HepG2 (cell line): ENCODE results near the gene TMEM200B. TPM values are rescaled to one million over a fixed set of nuclear protein-coding genes. Genes with fewer than 3 reads are reported as not detected.
A peak's percentile ranks its signal among the peaks of the same experiment; 100 is the strongest.

Experiments
- ARHGAP35 ChIP-seq: sonication (generic); formaldehyde crosslinking; IDR thresholded peaks from 2 replicates; pipeline ENCODE4 v1.9.0; 2022; ENCODE audit warnings: mild to moderate bottlenecking, inconsistent platforms, moderate library complexity, missing genetic modification reagents, borderline replicate concordance
- ARNTL ChIP-seq: sonication (generic); formaldehyde crosslinking; IDR thresholded peaks from 2 replicates; pipeline ENCODE4 v1.4.0; 2020; ENCODE audit warnings: mild to moderate bottlenecking, missing genetic modification reagents
- GPBP1L1 ChIP-seq: sonication (generic); formaldehyde crosslinking; IDR thresholded peaks from 2 replicates; pipeline ENCODE4 v1.5.0; 2020; ENCODE audit warnings: mild to moderate bottlenecking, missing genetic modification reagents
- HNRNPLL ChIP-seq: fragments of 200-400 bp; formaldehyde crosslinking; IDR thresholded peaks from 2 replicates; pipeline ENCODE4 v1.6.1; 2017; ENCODE audit warnings: mild to moderate bottlenecking, low read depth, low read length; ENCODE audit not compliant: poor library complexity, severe bottlenecking
- NCOA1 ChIP-seq: sonication (generic); formaldehyde crosslinking; IDR thresholded peaks from 2 replicates; pipeline ENCODE4 v1.9.0; 2021; ENCODE audit warnings: missing genetic modification reagents
- NFYB ChIP-seq: sonication (generic); formaldehyde crosslinking; IDR thresholded peaks from 2 replicates; pipeline ENCODE4 v1.4.0; 2020; ENCODE audit warnings: missing genetic modification reagents
- SAP130 ChIP-seq: IDR thresholded peaks from 2 replicates; pipeline ENCODE4 v1.6.1; 2016; ENCODE audit warnings: low read depth
- SRF ChIP-seq: IDR thresholded peaks from 2 replicates; pipeline ENCODE4 v1.6.1; 2011; ENCODE audit warnings: mild to moderate bottlenecking, low read depth, low read length, moderate library complexity
- TARDBP ChIP-seq: sonication (generic); formaldehyde crosslinking; IDR thresholded peaks from 2 replicates; pipeline ENCODE4 v1.8.0; 2022; ENCODE audit warnings: mild to moderate bottlenecking, missing genetic modification reagents
- TEF ChIP-seq: sonication (generic); formaldehyde crosslinking; IDR thresholded peaks from 2 replicates; pipeline ENCODE4 v1.5.0; 2020; ENCODE audit warnings: missing genetic modification reagents
- ZBTB25 ChIP-seq: IDR thresholded peaks from 2 replicates; pipeline ENCODE4 v1.6.1; 2018; ENCODE audit warnings: missing genetic modification reagents
- ZBTB3 ChIP-seq: sonication (generic); formaldehyde crosslinking; IDR thresholded peaks from 2 replicates; pipeline ENCODE4 v1.4.0; 2020; ENCODE audit warnings: low read depth, mild to moderate bottlenecking, moderate library complexity, missing genetic modification reagents, borderline replicate concordance
- ZBTB8A ChIP-seq: sonication (generic); formaldehyde crosslinking; IDR thresholded peaks from 2 replicates; pipeline ENCODE4 v1.4.0; 2020; ENCODE audit warnings: mild to moderate bottlenecking, low read depth, missing genetic modification reagents, borderline replicate concordance
- ZFP91 ChIP-seq: sonication (generic); formaldehyde crosslinking; IDR thresholded peaks from 2 replicates; pipeline ENCODE4 v1.9.0; 2022; ENCODE audit warnings: missing genetic modification reagents, mild to moderate bottlenecking, borderline replicate concordance
- ZFX ChIP-seq: sonication (generic); formaldehyde crosslinking; IDR thresholded peaks from 2 replicates; pipeline ENCODE4 v1.4.0; 2020; ENCODE audit warnings: mild to moderate bottlenecking, low read depth, missing genetic modification reagents, moderate library complexity
- ZNF383 ChIP-seq: sonication (generic); formaldehyde crosslinking; IDR thresholded peaks from 2 replicates; pipeline ENCODE4 v1.4.0; 2020; ENCODE audit warnings: missing genetic modification reagents, mild to moderate bottlenecking, borderline replicate concordance
- ZNF570 ChIP-seq: sonication (generic); formaldehyde crosslinking; IDR thresholded peaks from 2 replicates; pipeline ENCODE4 v1.4.0; 2020; ENCODE audit warnings: mild to moderate bottlenecking, missing genetic modification reagents, borderline replicate concordance
- ZNF724P ChIP-seq: sonication (generic); formaldehyde crosslinking; IDR thresholded peaks from 2 replicates; pipeline ENCODE4 v1.8.0; 2022; ENCODE audit warnings: missing genetic modification reagents, borderline replicate concordance
- ZNF75D ChIP-seq: sonication (generic); formaldehyde crosslinking; IDR thresholded peaks from 2 replicates; pipeline ENCODE4 v1.8.1; 2023; ENCODE audit warnings: missing genetic modification reagents, mild to moderate bottlenecking, borderline replicate concordance
- ZNF770 ChIP-seq: sonication (generic); formaldehyde crosslinking; IDR thresholded peaks from 2 replicates; pipeline ENCODE4 v1.5.0; 2020; ENCODE audit warnings: mild to moderate bottlenecking, missing genetic modification reagents
- ZNF792 ChIP-seq: IDR thresholded peaks from 2 replicates; pipeline ENCODE4 v1.6.1; 2016
- polyA plus RNA-seq, 8 experiments: library from polyadenylated mRNA; depleted of rRNA in 3 of 8; stranded (reverse) in 7 of 8; unstranded in 1 of 8; fragments of >200 nt; fragmentation: Illumina TruSeq in 4 of 8; extraction: Trizol in 4 of 8; gene quantifications; 2 replicates each; pipeline versions ENCODE4 v1.2.1 to v1.2.3, GENCODE V29; 2011 to 2016; ENCODE audit warnings: low read depth in 4 of 8, missing spikeins in 1 of 8, mixed read lengths in 1 of 8; ENCODE audit not compliant: insufficient read depth in 1 of 8
- total RNA-seq, 5 experiments: library from RNA; depleted of rRNA; stranded (reverse); fragments of >200 nt; fragmentation: Illumina TruSeq; extraction: Trizol; gene quantifications; 2 replicates each; pipeline ENCODE4 v1.2.3, GENCODE V29; 2016; ENCODE audit warnings: low read depth in 1 of 5

Gene TMEM200B
- total and polyA plus RNA-seq, 2 of the 13 experiments (the other 11 are each of a cell fraction or from before 2014, with no cell fraction given), result 1.1 to 1.4 TPM

GRCh38 chr1:29124366-29125236 is 898 bp upstream of the TMEM200B start (continued):
- TF ChIP-seq ZFP91 (CRISPR knock-in tag) (peak; percentile 67; the same call in 1 of the 2 replicates), NFYB (CRISPR knock-in tag) (no peak), ZBTB8A (CRISPR knock-in tag) (no peak), ZNF792 (CRISPR knock-in tag) (0 out of 2 replicates have a peak, but pooled peaks have one; percentile 6), GPBP1L1 (CRISPR knock-in tag) (no peak), SRF (no peak), NCOA1 (no peak), ARHGAP35 (CRISPR knock-in tag) (0 out of 2 replicates have a peak, but pooled peaks have one; percentile 43), ZNF75D (no peak), ZNF383 (CRISPR knock-in tag) (no peak), SAP130 (CRISPR knock-in tag) (0 out of 2 replicates have a peak, but pooled peaks have one; percentile 38), HNRNPLL (peak; percentile 80), ZFX (CRISPR knock-in tag) (peak; percentile 64), ZBTB25 (no peak), ZNF570 (CRISPR knock-in tag) (no peak), TEF (CRISPR knock-in tag) (no peak), ARNTL (CRISPR knock-in tag) (no peak), ZNF724P (CRISPR knock-in tag) (peak; percentile 67; the same call in 1 of the 2 replicates), TARDBP (CRISPR knock-in tag) (0 out of 2 replicates have a peak, but pooled peaks have one; percentile 16), ZBTB3 (no peak), ZNF770 (CRISPR knock-in tag) (peak; percentile 63; the same call in 1 of the 2 replicates)
